GM23248 (cell line): ENCODE measurements around the gene CKAP5.

Experiments used
- EZH2 ChIP-seq: fragments of 200-600 bp; sonication (generic); IDR thresholded peaks from 2 replicates; pipeline ENCODE4 v1.6.1; 2018; ENCODE audit warnings: antibody characterized with exemption, mild to moderate bottlenecking; ENCODE audit not compliant: insufficient read depth, poor library complexity, severe bottlenecking
- EZH2phosphoT487 ChIP-seq: fragments of 200-600 bp; sonication (generic); IDR thresholded peaks from 2 replicates; pipeline ENCODE4 v1.6.1; 2018; ENCODE audit warnings: antibody characterized with exemption, moderate library complexity, mild to moderate bottlenecking, low read depth; ENCODE audit not compliant: insufficient read depth

GRCh38 chr11:46728659-46729040, 117.4 kb downstream of the CKAP5 start:
- no peak for TF ChIP-seq EZH2
- TF ChIP-seq EZH2phosphoT487, result no peak
